ENCODE data around the gene KLC4. TPM values are rescaled to one million over a fixed set of nuclear protein-coding genes. Genes with fewer than 3 reads are reported as not detected.
A peak's percentile ranks its signal among the peaks of the same experiment; 100 is the strongest.

KLC4 gene
- total and polyA plus RNA-seq, 2 experiments from 2014 or later: 10.4 to 15.0 TPM

- H3K4me2 ChIP-seq (ENCODE audit: unreplicated experiment): no peak overlapping the region
- H3K79me2 ChIP-seq (ENCODE audit: insufficient read depth): peaks cover 82% of the 10 kb centered on the region
- H3K27me3 ChIP-seq (replicated peaks; ENCODE audit: insufficient read depth): no peaks in the 10 kb centered on the region
- no peak for TF ChIP-seq EZH2 (IDR thresholded peaks at IDR 0.05; ENCODE audit: insufficient read depth, poor library complexity, severe bottlenecking)
- no peak for TF ChIP-seq EZH2phosphoT487 (IDR thresholded peaks at IDR 0.05; ENCODE audit: insufficient read depth, low read depth)
- H3K9me3 ChIP-seq (ENCODE audit: low read depth): no peaks in the 10 kb centered on the region
- peaks cover 77% of the 10 kb centered on the region for H3K4me1 ChIP-seq (ENCODE audit: insufficient read depth)
- no peaks in the 10 kb centered on the region for H3K9me2 ChIP-seq (ENCODE audit: insufficient read depth)
- no peak overlapping the region for H3K9ac ChIP-seq
- H3K4me3 ChIP-seq: no peak overlapping the region
- no peaks in the 10 kb centered on the region for H4K20me1 ChIP-seq (ENCODE audit: insufficient read depth)
- peaks cover 47% of the 10 kb centered on the region for H3F3A ChIP-seq (ENCODE audit: insufficient read depth)
- in situ Hi-C loops (cut with MboI): no loop called here
- H3K27ac ChIP-seq: no peak overlapping the region
- no peaks in the 10 kb centered on the region for H3K36me3 ChIP-seq (ENCODE audit: low read depth)
- H2AFZ ChIP-seq: no peak overlapping the region
- DNase-seq: no peak
- WGBS, 2 experiments (ENCODE audit: low coverage in 1 of 2, low lambda C conversion rate in 2 of 2, missing lambda C conversion rate in 2 of 2): 91 to 97% methylated on average over 4 of the region's 4 CpGs
Observed at GRCh38 chr6:43119482-43119881, 60.1 kb downstream of the KLC4 start.

GRCh38 chr6:43120101-43120763 is 60.8 kb downstream of the KLC4 start:
- Histone ChIP-seq H4K20me1 (ENCODE audit: insufficient read depth) (no peaks in the 10 kb centered on the region), H3K27ac (peak overlapping the region; percentile 100), H3K9me2 (ENCODE audit: insufficient read depth) (no peaks in the 10 kb centered on the region), H3K36me3 (ENCODE audit: low read depth) (no peaks in the 10 kb centered on the region), H2AFZ (no peak overlapping the region), H3K9ac (peak overlapping the region; percentile 85), H3K4me2 (ENCODE audit: unreplicated experiment) (peak overlapping the region; percentile 32), H3K27me3 (replicated peaks; ENCODE audit: insufficient read depth) (no peaks in the 10 kb centered on the region), H3K79me2 (ENCODE audit: insufficient read depth) (peaks cover 81% of the 10 kb centered on the region), H3K4me3 (no peak overlapping the region), H3F3A (ENCODE audit: insufficient read depth) (peaks cover 53% of the 10 kb centered on the region), H3K4me1 (ENCODE audit: insufficient read depth) (peaks cover 77% of the 10 kb centered on the region), H3K9me3 (ENCODE audit: low read depth) (no peaks in the 10 kb centered on the region)
- WGBS, 2 experiments (ENCODE audit: low coverage in 1 of 2, low lambda C conversion rate in 2 of 2, missing lambda C conversion rate in 2 of 2): 79 to 80% methylated on average over 9 of the region's 9 CpGs
- in situ Hi-C loops (cut with MboI): no loop called here
- no peak for DNase-seq
- TF ChIP-seq EZH2phosphoT487 (IDR thresholded peaks at IDR 0.05; ENCODE audit: insufficient read depth, low read depth) (no peak), EZH2 (IDR thresholded peaks at IDR 0.05; ENCODE audit: insufficient read depth, poor library complexity, severe bottlenecking) (no peak)

- H3K4me2 ChIP-seq (ENCODE audit: unreplicated experiment): peak overlapping the region; percentile 75
- in situ Hi-C loops (cut with MboI): no loop called here
- H3K9me2 ChIP-seq (ENCODE audit: insufficient read depth): no peaks in the 10 kb centered on the region
- H3K9me3 ChIP-seq (ENCODE audit: low read depth): no peaks in the 10 kb centered on the region
- H3K4me3 ChIP-seq: peak overlapping the region; percentile 58
- H3K36me3 ChIP-seq (ENCODE audit: low read depth): no peaks in the 10 kb centered on the region
- H3K9ac ChIP-seq: peak overlapping the region; percentile 85
- TF ChIP-seq EZH2phosphoT487 (IDR thresholded peaks at IDR 0.05; ENCODE audit: insufficient read depth, low read depth): no peak
- TF ChIP-seq EZH2 (IDR thresholded peaks at IDR 0.05; ENCODE audit: insufficient read depth, poor library complexity, severe bottlenecking): no peak
- peaks cover 75% of the 10 kb centered on the region for H3K4me1 ChIP-seq (ENCODE audit: insufficient read depth)
- 2 to 3% methylated on average over 9 of the region's 9 CpGs for WGBS, 2 experiments (ENCODE audit: low coverage in 1 of 2, low lambda C conversion rate in 2 of 2, missing lambda C conversion rate in 2 of 2)
- peak overlapping the region; percentile 100 for H3K27ac ChIP-seq
- DNase-seq: peak; percentile 99
- H2AFZ ChIP-seq: no peak overlapping the region; the same call in 1 of the 2 replicates
- no peaks in the 10 kb centered on the region for H3K27me3 ChIP-seq (replicated peaks; ENCODE audit: insufficient read depth)
- H4K20me1 ChIP-seq (ENCODE audit: insufficient read depth): no peaks in the 10 kb centered on the region
- peaks cover 78% of the 10 kb centered on the region for H3K79me2 ChIP-seq (ENCODE audit: insufficient read depth)
- peaks cover 58% of the 10 kb centered on the region for H3F3A ChIP-seq (ENCODE audit: insufficient read depth)
Observed at GRCh38 chr6:43120944-43121913, 61.8 kb downstream of the KLC4 start.

GRCh38 chr6:43122146-43122545 is 62.7 kb downstream of the KLC4 start:
- Histone ChIP-seq H3K36me3 (ENCODE audit: low read depth) (no peaks in the 10 kb centered on the region), H3F3A (ENCODE audit: insufficient read depth) (peaks cover 58% of the 10 kb centered on the region), H3K27ac (peak overlapping the region; percentile 100), H3K4me2 (ENCODE audit: unreplicated experiment) (peak overlapping the region; percentile 75), H3K79me2 (ENCODE audit: insufficient read depth) (peaks cover 80% of the 10 kb centered on the region), H4K20me1 (ENCODE audit: insufficient read depth) (no peaks in the 10 kb centered on the region), H3K9me3 (ENCODE audit: low read depth) (no peaks in the 10 kb centered on the region), H3K9ac (peak overlapping the region; percentile 85), H3K9me2 (ENCODE audit: insufficient read depth) (no peaks in the 10 kb centered on the region), H3K4me1 (ENCODE audit: insufficient read depth) (peaks cover 75% of the 10 kb centered on the region), H3K4me3 (no peak overlapping the region), H3K27me3 (replicated peaks; ENCODE audit: insufficient read depth) (no peaks in the 10 kb centered on the region), H2AFZ (no peak overlapping the region)
- in situ Hi-C loops (cut with MboI): no loop called here
- WGBS, 2 experiments (ENCODE audit: low coverage in 1 of 2, low lambda C conversion rate in 2 of 2, missing lambda C conversion rate in 2 of 2): 90 to 100% methylated on average over 1 to 2 of the region's 2 CpGs
- no peak for TF ChIP-seq EZH2phosphoT487 (IDR thresholded peaks at IDR 0.05; ENCODE audit: insufficient read depth, low read depth)
- TF ChIP-seq EZH2 (IDR thresholded peaks at IDR 0.05; ENCODE audit: insufficient read depth, poor library complexity, severe bottlenecking): no peak
- no peak for DNase-seq
